C4-2B (cell line): ENCODE measurements around the gene XPO6.

ENCODE experiments used
- H3K27ac ChIP-seq: fragments of 450-650 bp; 2 replicates; pipeline ENCODE4 v1.5.1; 2017
- CTCF ChIP-seq: fragments of 450-650 bp; conservative IDR thresholded peaks from 2 replicates; pipeline ENCODE4 v1.5.1; 2017; ENCODE audit warnings: mild to moderate bottlenecking
- ZFX ChIP-seq: fragments of 450-650 bp; IDR thresholded peaks from 2 replicates; pipeline ENCODE4 v1.6.1; 2017

Gene XPO6

GRCh38 chr16:28211758-28212531 lies at the start of gene XPO6:
Gene XPO6, minus strand, starts transcription at chr16:28211965. Its CDS starts 597 bp downstream, at chr16:28211368.
- TF ChIP-seq ZFX: peak; percentile 71
- TF ChIP-seq CTCF: no peak
- H3K27ac ChIP-seq: peak within 1 kb of the TSS; percentile 90

- TF ChIP-seq CTCF: no peak
- no peak for TF ChIP-seq ZFX
These were observed 48.4 kb upstream of the XPO6 start for GRCh38 chr16:28260193-28260592.

GRCh38 chr16:28259781-28260150 lies 48.0 kb upstream of the XPO6 start:
- H3K27ac ChIP-seq: no peak overlapping the region
- TF ChIP-seq CTCF: no peak
- TF ChIP-seq ZFX: no peak

More at GRCh38 chr16:28260193-28260592, 48.4 kb upstream of the XPO6 start:
- no peak overlapping the region for H3K27ac ChIP-seq

DNA sequence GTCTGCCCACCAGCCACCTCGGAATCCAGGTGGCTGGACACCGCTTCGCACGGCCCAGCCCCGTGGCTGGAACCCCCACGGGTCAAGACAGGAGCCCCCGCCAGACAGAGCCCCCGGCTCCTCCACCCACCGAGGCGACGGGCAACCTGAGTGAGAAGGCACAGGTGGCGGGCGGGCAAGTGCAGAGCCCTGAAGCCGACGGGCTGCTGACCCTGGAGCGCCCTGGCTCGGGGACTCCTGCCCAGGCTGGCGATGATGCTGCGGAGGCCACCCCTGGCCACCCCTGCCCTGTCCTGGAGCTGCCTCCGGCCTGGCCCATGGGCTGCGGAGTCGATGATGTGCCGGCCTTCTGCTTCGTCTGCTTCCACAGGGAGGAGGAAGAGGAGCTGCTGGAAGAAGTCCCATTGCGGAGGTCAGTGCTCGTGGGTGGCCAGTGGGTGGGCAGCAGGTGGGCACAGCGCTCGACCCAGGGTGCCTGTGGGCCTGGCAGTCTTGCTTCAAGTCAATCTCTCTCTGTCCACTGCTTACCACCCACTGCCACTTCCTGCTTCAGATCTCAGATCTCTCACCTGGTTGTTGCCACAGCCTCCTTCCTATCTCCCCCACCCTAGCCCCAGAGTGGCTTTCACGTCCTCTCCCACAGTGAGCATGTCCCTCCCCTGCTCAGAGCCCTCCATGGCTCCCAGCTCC lies 47.5 kb upstream of the XPO6 start:
- TF ChIP-seq ZFX (no peak), CTCF (no peak)
- no peak overlapping the region for H3K27ac ChIP-seq

- no peak overlapping the region for H3K27ac ChIP-seq
- no peak for TF ChIP-seq ZFX
- no peak for TF ChIP-seq CTCF
These were observed 46.8 kb upstream of the XPO6 start for GRCh38 chr16:28258567-28258966.

DNA sequence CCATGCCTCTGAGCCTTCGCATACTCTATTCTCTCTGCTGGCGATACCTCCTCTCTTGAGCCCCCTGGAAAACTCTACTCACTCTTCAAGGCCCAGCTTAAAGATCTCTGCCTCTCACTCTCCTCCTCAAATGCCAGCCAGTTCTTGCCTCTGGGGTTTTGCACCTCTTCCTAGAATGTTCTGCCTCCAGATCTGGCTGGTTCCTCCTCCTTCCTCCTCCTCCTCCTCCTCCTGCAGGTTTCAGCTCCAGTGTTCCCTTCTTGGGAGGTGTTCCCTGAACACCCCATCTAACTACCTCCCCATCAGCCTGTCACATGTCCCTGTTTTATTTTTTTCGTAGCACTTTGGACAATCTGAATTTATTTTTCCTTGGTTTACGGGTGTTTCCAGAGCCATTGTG lies 45.5 kb upstream of the XPO6 start:
- TF ChIP-seq CTCF: no peak
- TF ChIP-seq ZFX: no peak
- no peak overlapping the region for H3K27ac ChIP-seq

GRCh38 chr16:28255838-28256237 lies 44.1 kb upstream of the XPO6 start:
- no peak for TF ChIP-seq ZFX
- no peak for TF ChIP-seq CTCF

More at GRCh38 chr16:28255838-28256237, 44.1 kb upstream of the XPO6 start:
- no peak overlapping the region for H3K27ac ChIP-seq
